Keratinocyte (primary cell): ENCODE measurements around the gene TRIM74.
"Not testable (repeated sequence)": the region's sequence is repeated elsewhere in the genome, so short reads cannot be mapped to it uniquely, and the experiment has no call there.

ENCODE experiments used
- EZH2 ChIP-seq: IDR thresholded peaks from one replicate; pipeline ENCODE4 v1.6.1; 2012; ENCODE audit warnings: inconsistent platforms, mild to moderate bottlenecking, low read length, moderate library complexity
- TF ChIP-seq, protein P1 (sequence below), 3 experiments: IDR thresholded peaks in 1 of 3; conservative IDR thresholded peaks in 1 of 3; optimal IDR thresholded peaks in 1 of 3; 2 replicates in 2 of 3; 3 replicates in 1 of 3; pipeline versions ENCODE3 to v1.5.1; 2011; ENCODE audit warnings: low read length in 3 of 3, mild to moderate bottlenecking in 3 of 3, moderate library complexity in 2 of 3, control low read depth in 1 of 3, inconsistent platforms in 1 of 3; ENCODE audit not compliant: insufficient read depth in 2 of 3; ENCODE audit errors: extremely low read depth in 1 of 3

DNA sequence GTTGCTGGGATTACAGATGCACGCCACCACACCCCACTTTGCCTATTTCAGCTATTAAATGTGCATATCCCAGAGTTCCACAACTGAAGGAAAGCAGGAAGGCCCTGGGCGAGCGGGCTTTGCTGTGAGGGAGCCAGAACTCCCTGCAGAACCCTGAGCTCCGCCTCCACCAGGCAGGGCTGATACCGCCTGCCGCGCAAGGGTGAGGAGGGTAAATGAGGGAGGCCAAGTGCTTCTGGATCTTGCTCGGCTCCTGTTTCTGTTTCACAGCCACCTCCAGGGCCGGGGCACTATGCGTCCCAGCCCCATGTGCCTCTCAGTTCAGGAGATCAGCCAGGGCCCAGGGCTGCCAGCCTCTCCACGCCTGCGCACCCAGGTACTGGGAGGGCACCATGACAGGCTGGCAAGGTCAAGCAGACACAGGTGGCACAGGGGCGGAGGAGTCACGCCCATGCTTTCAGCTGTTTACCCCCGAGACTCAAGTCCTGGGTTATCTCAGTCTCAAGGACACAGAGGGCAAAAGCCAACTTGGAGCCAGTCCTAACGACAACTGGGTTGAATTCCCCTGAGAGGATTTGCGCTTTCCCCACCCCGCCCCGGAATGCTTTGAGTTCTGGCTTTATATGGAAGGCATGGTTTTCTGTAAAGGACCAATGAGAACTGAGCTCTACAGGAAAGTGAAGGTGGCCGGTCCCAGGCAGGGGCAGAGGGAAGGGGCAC is 8.5 kb downstream of the TRIM74 start:
- TF ChIP-seq, protein P1, sequence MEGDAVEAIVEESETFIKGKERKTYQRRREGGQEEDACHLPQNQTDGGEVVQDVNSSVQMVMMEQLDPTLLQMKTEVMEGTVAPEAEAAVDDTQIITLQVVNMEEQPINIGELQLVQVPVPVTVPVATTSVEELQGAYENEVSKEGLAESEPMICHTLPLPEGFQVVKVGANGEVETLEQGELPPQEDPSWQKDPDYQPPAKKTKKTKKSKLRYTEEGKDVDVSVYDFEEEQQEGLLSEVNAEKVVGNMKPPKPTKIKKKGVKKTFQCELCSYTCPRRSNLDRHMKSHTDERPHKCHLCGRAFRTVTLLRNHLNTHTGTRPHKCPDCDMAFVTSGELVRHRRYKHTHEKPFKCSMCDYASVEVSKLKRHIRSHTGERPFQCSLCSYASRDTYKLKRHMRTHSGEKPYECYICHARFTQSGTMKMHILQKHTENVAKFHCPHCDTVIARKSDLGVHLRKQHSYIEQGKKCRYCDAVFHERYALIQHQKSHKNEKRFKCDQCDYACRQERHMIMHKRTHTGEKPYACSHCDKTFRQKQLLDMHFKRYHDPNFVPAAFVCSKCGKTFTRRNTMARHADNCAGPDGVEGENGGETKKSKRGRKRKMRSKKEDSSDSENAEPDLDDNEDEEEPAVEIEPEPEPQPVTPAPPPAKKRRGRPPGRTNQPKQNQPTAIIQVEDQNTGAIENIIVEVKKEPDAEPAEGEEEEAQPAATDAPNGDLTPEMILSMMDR (optimal IDR thresholded peaks at IDR 0.05 in 1 of 3, IDR thresholded peaks at IDR 0.05 in 1 of 3, conservative IDR thresholded peaks at IDR 0.05 in 1 of 3; ENCODE audit: extremely low read depth in 1 of 3, insufficient read depth in 2 of 3, low read length in 3 of 3), result not testable (repeated sequence)
- TF ChIP-seq EZH2, result not testable (repeated sequence)
